Astrocyte of the cerebellum (primary cell): ENCODE data around the gene TRAPPC2L.

ENCODE experiments used
- DNase-seq: peaks from one replicate; pipeline ENCODE4 v3.0.0-alpha.2; 2011; ENCODE audit warnings: low read depth
- H3K4me3 ChIP-seq: 2 replicates; pipeline ENCODE4 v1.5.1; 2011; ENCODE audit warnings: mild to moderate bottlenecking, low read depth, low read length, moderate library complexity
- CTCF ChIP-seq: IDR thresholded peaks from 2 replicates; pipeline ENCODE4 v1.5.1; 2012; ENCODE audit warnings: low read length, low read depth, moderate library complexity, mild to moderate bottlenecking; ENCODE audit errors: missing control alignments
- in situ Hi-C: cut with HindIII; loops from 2 replicates; pipeline ENCODE4 v1.10.0; 2017; ENCODE audit warnings: low sequenced_read_pairs

TRAPPC2L gene

GRCh38 chr16:88825146-88825545 lies 31.8 kb upstream of the TRAPPC2L start:
- in situ Hi-C loops, result no loop called here
- no peak for DNase-seq
- H3K4me3 ChIP-seq, result no peak overlapping the region
- TF ChIP-seq CTCF, result no peak

- in situ Hi-C loops, result no loop called here
- no peak for TF ChIP-seq CTCF
- DNase-seq, result no peak
- H3K4me3 ChIP-seq, result no peak overlapping the region
Measured at GRCh38 chr16:88826070-88826840, 30.7 kb upstream of the TRAPPC2L start.

- no peak overlapping the region for H3K4me3 ChIP-seq
- no peak for DNase-seq
- in situ Hi-C loops, result no loop called here
- TF ChIP-seq CTCF, result no peak
Measured at GRCh38 chr16:88827727-88828126, 29.2 kb upstream of the TRAPPC2L start.

GRCh38 chr16:88828711-88829110 lies 28.2 kb upstream of the TRAPPC2L start:
- no peak for DNase-seq
- no peak for TF ChIP-seq CTCF
- H3K4me3 ChIP-seq, result no peak overlapping the region
- in situ Hi-C loops, result no loop called here

- no peak overlapping the region for H3K4me3 ChIP-seq
- in situ Hi-C loops, result no loop called here
- DNase-seq, result no peak
- TF ChIP-seq CTCF, result no peak
Measured at GRCh38 chr16:88830258-88830657, 26.7 kb upstream of the TRAPPC2L start.

GRCh38 chr16:88830783-88831182 lies 26.1 kb upstream of the TRAPPC2L start:
- no peak for DNase-seq
- no peak for TF ChIP-seq CTCF
- in situ Hi-C loops, result no loop called here
- no peak overlapping the region for H3K4me3 ChIP-seq

- in situ Hi-C loops, result no loop called here
- no peak overlapping the region for H3K4me3 ChIP-seq
- peak; percentile 13 for TF ChIP-seq CTCF
- no peak for DNase-seq
Measured at GRCh38 chr16:88831838-88832237, 25.1 kb upstream of the TRAPPC2L start.
